Activated naive CD4-positive, alpha-beta T cell treated with anti-CD3 and anti-CD28 coated beads, Interleukin-2, amount 50 U/mL, for 24 hours (primary cell): ENCODE results near the gene DZIP3.
"Not testable (repeated sequence)": the region's sequence is repeated elsewhere in the genome, so short reads cannot be mapped to it uniquely, and the experiment has no call there.

Experiments used
- H3K27ac Mint-ChIP-seq: one replicate; pipeline ENCODE4 v1.8.0; 2021; ENCODE audit warnings: mild to moderate bottlenecking, mixed read lengths
- H3K27me3 Mint-ChIP-seq: one replicate; pipeline ENCODE4 v1.8.0; 2021; ENCODE audit warnings: mixed read lengths
- H3K36me3 Mint-ChIP-seq: one replicate; pipeline ENCODE4 v1.8.0; 2021; ENCODE audit warnings: mixed read lengths
- H3K4me1 Mint-ChIP-seq: one replicate; pipeline ENCODE4 v1.8.0; 2021; ENCODE audit warnings: mixed read lengths
- H3K4me3 Mint-ChIP-seq: one replicate; pipeline ENCODE4 v1.8.0; 2021; ENCODE audit warnings: mild to moderate bottlenecking, mixed read lengths
- H3K9me3 Mint-ChIP-seq: one replicate; pipeline ENCODE4 v1.8.0; 2021; ENCODE audit warnings: mixed read lengths

The DZIP3 gene

GRCh38 chr3:108569336-108569735 lies 20.2 kb upstream of the DZIP3 start:
- peaks cover 11% of the 10 kb centered on the region for H3K9me3 Mint-ChIP-seq
- no peak overlapping the region for H3K4me3 Mint-ChIP-seq
- no peaks in the 10 kb centered on the region for H3K27me3 Mint-ChIP-seq
- H3K36me3 Mint-ChIP-seq, result peaks cover 16% of the 10 kb centered on the region
- H3K27ac Mint-ChIP-seq, result no peak overlapping the region
- no peaks in the 10 kb centered on the region for H3K4me1 Mint-ChIP-seq

GRCh38 chr3:108578064-108578463 lies 11.5 kb upstream of the DZIP3 start:
- Mint-ChIP-seq H3K36me3 (peaks cover 7% of the 10 kb centered on the region), H3K9me3 (peaks cover 8% of the 10 kb centered on the region), H3K27me3 (no peaks in the 10 kb centered on the region), H3K27ac (no peak overlapping the region), H3K4me1 (no peaks in the 10 kb centered on the region), H3K4me3 (no peak overlapping the region)

GRCh38 chr3:108588601-108589000 lies 921 bp upstream of the DZIP3 start:
- Mint-ChIP-seq H3K27ac (peak overlapping the region; percentile 96), H3K4me3 (peak overlapping the region; percentile 96), H3K36me3 (peaks cover 3% of the 10 kb centered on the region), H3K27me3 (no peaks in the 10 kb centered on the region), H3K4me1 (peaks cover 37% of the 10 kb centered on the region), H3K9me3 (no peaks in the 10 kb centered on the region)

- peak overlapping the region; percentile 96 for H3K4me3 Mint-ChIP-seq
- no peaks in the 10 kb centered on the region for H3K27me3 Mint-ChIP-seq
- H3K9me3 Mint-ChIP-seq, result no peaks in the 10 kb centered on the region
- H3K36me3 Mint-ChIP-seq, result peaks cover 3% of the 10 kb centered on the region
- H3K27ac Mint-ChIP-seq, result peak overlapping the region; percentile 96
- peaks cover 41% of the 10 kb centered on the region for H3K4me1 Mint-ChIP-seq
Measured at GRCh38 chr3:108589998-108590323, 439 bp downstream of the DZIP3 start.

GRCh38 chr3:108590460-108590859 lies 938 bp downstream of the DZIP3 start:
- Mint-ChIP-seq H3K27ac (peak overlapping the region; percentile 96), H3K27me3 (no peaks in the 10 kb centered on the region), H3K9me3 (no peaks in the 10 kb centered on the region), H3K36me3 (no peaks in the 10 kb centered on the region), H3K4me3 (peak overlapping the region; percentile 96), H3K4me1 (peaks cover 42% of the 10 kb centered on the region)

GRCh38 chr3:108595321-108595720 lies 5.8 kb downstream of the DZIP3 start:
- Mint-ChIP-seq H3K27ac (no peak overlapping the region), H3K27me3 (no peaks in the 10 kb centered on the region), H3K4me1 (peaks cover 35% of the 10 kb centered on the region), H3K9me3 (no peaks in the 10 kb centered on the region), H3K36me3 (no peaks in the 10 kb centered on the region), H3K4me3 (no peak overlapping the region)

- Mint-ChIP-seq H3K9me3 (no peaks in the 10 kb centered on the region), H3K4me1 (peaks cover 42% of the 10 kb centered on the region), H3K27me3 (no peaks in the 10 kb centered on the region)
Measured at GRCh38 chr3:108598375-108598774, 8.9 kb downstream of the DZIP3 start.

GRCh38 chr3:108599677-108600409 lies 10.3 kb downstream of the DZIP3 start:
- no peaks in the 10 kb centered on the region for H3K36me3 Mint-ChIP-seq
- no peaks in the 10 kb centered on the region for H3K9me3 Mint-ChIP-seq
- H3K4me1 Mint-ChIP-seq, result peaks cover 51% of the 10 kb centered on the region
- no peak overlapping the region for H3K27ac Mint-ChIP-seq
- H3K27me3 Mint-ChIP-seq, result no peaks in the 10 kb centered on the region
- no peak overlapping the region for H3K4me3 Mint-ChIP-seq

More at GRCh38 chr3:108598375-108598774, 8.9 kb downstream of the DZIP3 start:
- Mint-ChIP-seq H3K4me3 (no peak overlapping the region), H3K36me3 (no peaks in the 10 kb centered on the region), H3K27ac (no peak overlapping the region)

GRCh38 chr3:108602249-108602934 lies 12.9 kb downstream of the DZIP3 start:
- peak overlapping the region; percentile 71 for H3K4me3 Mint-ChIP-seq

GRCh38 chr3:108602935-108603294 lies 13.4 kb downstream of the DZIP3 start:
- Mint-ChIP-seq H3K9me3 (no peaks in the 10 kb centered on the region), H3K4me3 (peak overlapping the region; percentile 71), H3K4me1 (peaks cover 53% of the 10 kb centered on the region), H3K27me3 (no peaks in the 10 kb centered on the region), H3K36me3 (peaks cover 8% of the 10 kb centered on the region), H3K27ac (peak overlapping the region; percentile 53)

More at GRCh38 chr3:108602249-108602934, 12.9 kb downstream of the DZIP3 start:
- Mint-ChIP-seq H3K27ac (peak overlapping the region; percentile 53), H3K27me3 (no peaks in the 10 kb centered on the region), H3K36me3 (peaks cover 6% of the 10 kb centered on the region), H3K9me3 (no peaks in the 10 kb centered on the region), H3K4me1 (peaks cover 53% of the 10 kb centered on the region)

- Mint-ChIP-seq H3K27ac (peak overlapping the region; percentile 52), H3K36me3 (peaks cover 8% of the 10 kb centered on the region), H3K9me3 (no peaks in the 10 kb centered on the region), H3K27me3 (no peaks in the 10 kb centered on the region), H3K4me3 (peak overlapping the region; percentile 53), H3K4me1 (peaks cover 53% of the 10 kb centered on the region)
Measured at GRCh38 chr3:108603691-108604090, 14.2 kb downstream of the DZIP3 start.

- H3K27me3 Mint-ChIP-seq, result no peaks in the 10 kb centered on the region
- peaks cover 13% of the 10 kb centered on the region for H3K36me3 Mint-ChIP-seq
- peak overlapping the region; percentile 74 for H3K27ac Mint-ChIP-seq
- H3K4me3 Mint-ChIP-seq, result peak overlapping the region; percentile 12
- H3K4me1 Mint-ChIP-seq, result peaks cover 53% of the 10 kb centered on the region
- H3K9me3 Mint-ChIP-seq, result no peaks in the 10 kb centered on the region
Measured at GRCh38 chr3:108605028-108605427, 15.5 kb downstream of the DZIP3 start.

- H3K4me3 Mint-ChIP-seq, result peak overlapping the region; percentile 12
- peak overlapping the region; percentile 74 for H3K27ac Mint-ChIP-seq
- H3K27me3 Mint-ChIP-seq, result no peaks in the 10 kb centered on the region
- H3K4me1 Mint-ChIP-seq, result peaks cover 53% of the 10 kb centered on the region
- H3K9me3 Mint-ChIP-seq, result no peaks in the 10 kb centered on the region
- H3K36me3 Mint-ChIP-seq, result peaks cover 13% of the 10 kb centered on the region
Measured at GRCh38 chr3:108605491-108605890, 16.0 kb downstream of the DZIP3 start.

GRCh38 chr3:108608750-108609149 lies 19.2 kb downstream of the DZIP3 start:
- H3K27ac Mint-ChIP-seq, result no peak overlapping the region
- peaks cover 17% of the 10 kb centered on the region for H3K36me3 Mint-ChIP-seq
- H3K9me3 Mint-ChIP-seq, result no peaks in the 10 kb centered on the region
- H3K4me3 Mint-ChIP-seq, result no peak overlapping the region
- H3K4me1 Mint-ChIP-seq, result peaks cover 29% of the 10 kb centered on the region
- H3K27me3 Mint-ChIP-seq, result no peaks in the 10 kb centered on the region

GRCh38 chr3:108610651-108611050 lies 21.1 kb downstream of the DZIP3 start:
- no peak overlapping the region for H3K4me3 Mint-ChIP-seq
- peaks cover 19% of the 10 kb centered on the region for H3K36me3 Mint-ChIP-seq
- no peaks in the 10 kb centered on the region for H3K27me3 Mint-ChIP-seq
- peaks cover 12% of the 10 kb centered on the region for H3K4me1 Mint-ChIP-seq
- H3K9me3 Mint-ChIP-seq, result no peaks in the 10 kb centered on the region
- H3K27ac Mint-ChIP-seq, result no peak overlapping the region

GRCh38 chr3:108616090-108616489 lies 26.6 kb downstream of the DZIP3 start:
- not testable (repeated sequence) for H3K4me3 Mint-ChIP-seq, H3K27me3 Mint-ChIP-seq, H3K27ac Mint-ChIP-seq, H3K36me3 Mint-ChIP-seq, H3K4me1 Mint-ChIP-seq, H3K9me3 Mint-ChIP-seq
